ENCODE results near the gene TPST2. TPM values are rescaled to one million over a fixed set of nuclear protein-coding genes. Genes with fewer than 3 reads are reported as not detected.
A peak's percentile ranks its signal among the peaks of the same experiment; 100 is the strongest.

Gene TPST2
- polyA plus RNA-seq, 3 donors = 62.8 to 83.8 (median 69.5) TPM

DNA sequence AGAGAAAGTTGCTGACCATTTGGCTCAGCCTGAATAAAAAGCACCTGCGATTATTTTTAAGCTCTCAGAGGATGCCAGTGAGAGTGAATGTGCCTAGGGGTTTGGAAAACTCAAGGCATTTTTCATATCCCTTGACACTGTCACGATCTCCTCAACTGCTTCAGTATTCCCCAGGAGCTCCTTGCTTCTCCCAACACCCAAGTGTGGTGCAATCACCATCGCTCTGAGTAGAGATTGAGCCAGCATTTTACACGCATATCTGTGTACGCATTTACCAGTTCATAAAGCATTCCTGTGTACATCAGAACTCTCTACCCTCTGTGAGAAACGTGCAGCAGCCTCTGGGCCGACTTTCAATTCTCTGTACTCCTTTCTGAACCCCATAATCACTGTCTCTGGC, 104.9 kb downstream of the TPST2 start:
- intact Hi-C loops (cut with micrococcal nuclease) = no loop called here
- Histone ChIP-seq H3K36me3 (replicated peaks in 1 of 2; ENCODE audit: control insufficient read depth in 1 of 2, insufficient read depth in 2 of 2, low read length in 2 of 2) (peaks cover 24 to 34% of the 10 kb centered on the region in 2 donors), H3K4me3 (replicated peaks in 1 of 3; ENCODE audit: low read depth in 2 of 3, low read length in 3 of 3) (no peak overlapping the region)

GRCh38 chr22:26484360-26484706, 105.6 kb downstream of the TPST2 start:
- TF ChIP-seq, protein P1, sequence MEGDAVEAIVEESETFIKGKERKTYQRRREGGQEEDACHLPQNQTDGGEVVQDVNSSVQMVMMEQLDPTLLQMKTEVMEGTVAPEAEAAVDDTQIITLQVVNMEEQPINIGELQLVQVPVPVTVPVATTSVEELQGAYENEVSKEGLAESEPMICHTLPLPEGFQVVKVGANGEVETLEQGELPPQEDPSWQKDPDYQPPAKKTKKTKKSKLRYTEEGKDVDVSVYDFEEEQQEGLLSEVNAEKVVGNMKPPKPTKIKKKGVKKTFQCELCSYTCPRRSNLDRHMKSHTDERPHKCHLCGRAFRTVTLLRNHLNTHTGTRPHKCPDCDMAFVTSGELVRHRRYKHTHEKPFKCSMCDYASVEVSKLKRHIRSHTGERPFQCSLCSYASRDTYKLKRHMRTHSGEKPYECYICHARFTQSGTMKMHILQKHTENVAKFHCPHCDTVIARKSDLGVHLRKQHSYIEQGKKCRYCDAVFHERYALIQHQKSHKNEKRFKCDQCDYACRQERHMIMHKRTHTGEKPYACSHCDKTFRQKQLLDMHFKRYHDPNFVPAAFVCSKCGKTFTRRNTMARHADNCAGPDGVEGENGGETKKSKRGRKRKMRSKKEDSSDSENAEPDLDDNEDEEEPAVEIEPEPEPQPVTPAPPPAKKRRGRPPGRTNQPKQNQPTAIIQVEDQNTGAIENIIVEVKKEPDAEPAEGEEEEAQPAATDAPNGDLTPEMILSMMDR (IDR thresholded peaks at IDR 0.05) = no peak

More for the DNA sequence above, 104.9 kb downstream of the TPST2 start:
- no peaks in the 10 kb centered on the region for H3K9me3 Mint-ChIP-seq
- Histone ChIP-seq H3K4me2 (replicated peaks; ENCODE audit: extremely low read depth, low read length, poor library complexity, severe bottlenecking) (no peak overlapping the region), H3K27ac (ENCODE audit: low read depth in 1 of 2, low read length in 2 of 2) (no peak overlapping the region), H3K27me3 (ENCODE audit: control insufficient read depth in 2 of 2, insufficient read depth in 2 of 2, low read length in 2 of 2) (no peaks in the 10 kb centered on the region), H2AFZ (ENCODE audit: insufficient read depth, low read depth, low read length, poor library complexity, severe bottlenecking) (no peak overlapping the region), H3K9ac (ENCODE audit: insufficient read depth, low read length, poor library complexity, severe bottlenecking) (no peak overlapping the region), H3K79me2 (ENCODE audit: insufficient read depth, low read length) (peaks cover 45% of the 10 kb centered on the region), H3K9me3 (replicated peaks in 1 of 2; ENCODE audit: control insufficient read depth in 1 of 2, insufficient read depth in 1 of 2, low read length in 2 of 2) (no peaks in the 10 kb centered on the region), H4K20me1 (ENCODE audit: insufficient read depth, low read length) (no peaks in the 10 kb centered on the region), H3K4me1 (ENCODE audit: control insufficient read depth in 1 of 2, insufficient read depth in 2 of 2, low read length in 2 of 2) (peaks cover 41 to 46% of the 10 kb centered on the region in 2 donors)
- 77% methylated on average over 7 of the region's 7 CpGs for WGBS (ENCODE audit: insufficient coverage)
- TF ChIP-seq, protein P1 (IDR thresholded peaks at IDR 0.05) = no peak
- peak overlapping the region in 2 of 7 donors; percentile 59 to 64 for H3K27ac Mint-ChIP-seq
- peaks cover 27 to 32% of the 10 kb centered on the region in 2 donors for H3K36me3 Mint-ChIP-seq
- peaks cover 47% of the 10 kb centered on the region for H3K4me1 Mint-ChIP-seq
- no peak for DNase-seq
- no peaks in the 10 kb centered on the region for H3K27me3 Mint-ChIP-seq (ENCODE audit: low read depth in 3 of 3)
- H3K4me3 Mint-ChIP-seq = no peak overlapping the region

More at GRCh38 chr22:26484360-26484706, 105.6 kb downstream of the TPST2 start:
- Mint-ChIP-seq H3K4me3 (peak overlapping the region; percentile 83 to 94), H3K4me1 (peaks cover 54% of the 10 kb centered on the region), H3K27me3 (ENCODE audit: low read depth in 3 of 3) (no peaks in the 10 kb centered on the region), H3K36me3 (peaks cover 21 to 25% of the 10 kb centered on the region in 2 donors), H3K27ac (peak overlapping the region; percentile 83 to 98 (median 93)), H3K9me3 (no peaks in the 10 kb centered on the region)
- intact Hi-C loops (cut with micrococcal nuclease) = loop anchor here in 1 of 2 donors (5.0 kb wide), 2 partner anchors 52 to 108 kb away; partner anchors contain the start of gene TPST2
- peak overlapping the region in 1 of 2 donors; percentile 98 for H3K27ac ChIP-seq (ENCODE audit: low read depth in 1 of 2, low read length in 2 of 2)
- peak in 2 of 3 donors; percentile 22 to 34 for DNase-seq
- no peaks in the 10 kb centered on the region for H3K9me3 ChIP-seq (replicated peaks in 1 of 2; ENCODE audit: control insufficient read depth in 1 of 2, insufficient read depth in 1 of 2, low read length in 2 of 2)
- peaks cover 17 to 27% of the 10 kb centered on the region in 2 donors for H3K36me3 ChIP-seq (replicated peaks in 1 of 2; ENCODE audit: control insufficient read depth in 1 of 2, insufficient read depth in 2 of 2, low read length in 2 of 2)
- H3K79me2 ChIP-seq (ENCODE audit: insufficient read depth, low read length) = peaks cover 51% of the 10 kb centered on the region
- no peaks in the 10 kb centered on the region for H3K27me3 ChIP-seq (ENCODE audit: control insufficient read depth in 2 of 2, insufficient read depth in 2 of 2, low read length in 2 of 2)
- peak overlapping the region; percentile 96 for H3K9ac ChIP-seq (ENCODE audit: insufficient read depth, low read length, poor library complexity, severe bottlenecking)
- peak overlapping the region; percentile 70 to 96 (median 88) for H3K4me3 ChIP-seq (replicated peaks in 1 of 3; ENCODE audit: low read depth in 2 of 3, low read length in 3 of 3)
- WGBS (ENCODE audit: insufficient coverage) = 0% methylated on average over 2 of the region's 6 CpGs
- peak overlapping the region; percentile 87 for H3K4me2 ChIP-seq (replicated peaks; ENCODE audit: extremely low read depth, low read length, poor library complexity, severe bottlenecking)
- no peaks in the 10 kb centered on the region for H4K20me1 ChIP-seq (ENCODE audit: insufficient read depth, low read length)
- H3K4me1 ChIP-seq (ENCODE audit: control insufficient read depth in 1 of 2, insufficient read depth in 2 of 2, low read length in 2 of 2) = peaks cover 48 to 53% of the 10 kb centered on the region in 2 donors
- peak overlapping the region; percentile 91 for H2AFZ ChIP-seq (ENCODE audit: insufficient read depth, low read depth, low read length, poor library complexity, severe bottlenecking)

Data from CD14-positive monocyte (primary cell).